Activated CD4-positive, alpha-beta T cell treated with anti-CD3 and anti-CD28 coated beads, Interleukin-2, Interleukin-4, amounts not matched to agents 100 ng/mL and 50 ng/mL, durations not matched to agents 16 hours and 8 hours (primary cell): ENCODE measurements around the gene SCARB1.

Experiments
- DNase-seq: peaks from one replicate; pipeline ENCODE4 v3.0.0-alpha.2; 2020; ENCODE audit warnings: low spot score

Gene SCARB1

DNA sequence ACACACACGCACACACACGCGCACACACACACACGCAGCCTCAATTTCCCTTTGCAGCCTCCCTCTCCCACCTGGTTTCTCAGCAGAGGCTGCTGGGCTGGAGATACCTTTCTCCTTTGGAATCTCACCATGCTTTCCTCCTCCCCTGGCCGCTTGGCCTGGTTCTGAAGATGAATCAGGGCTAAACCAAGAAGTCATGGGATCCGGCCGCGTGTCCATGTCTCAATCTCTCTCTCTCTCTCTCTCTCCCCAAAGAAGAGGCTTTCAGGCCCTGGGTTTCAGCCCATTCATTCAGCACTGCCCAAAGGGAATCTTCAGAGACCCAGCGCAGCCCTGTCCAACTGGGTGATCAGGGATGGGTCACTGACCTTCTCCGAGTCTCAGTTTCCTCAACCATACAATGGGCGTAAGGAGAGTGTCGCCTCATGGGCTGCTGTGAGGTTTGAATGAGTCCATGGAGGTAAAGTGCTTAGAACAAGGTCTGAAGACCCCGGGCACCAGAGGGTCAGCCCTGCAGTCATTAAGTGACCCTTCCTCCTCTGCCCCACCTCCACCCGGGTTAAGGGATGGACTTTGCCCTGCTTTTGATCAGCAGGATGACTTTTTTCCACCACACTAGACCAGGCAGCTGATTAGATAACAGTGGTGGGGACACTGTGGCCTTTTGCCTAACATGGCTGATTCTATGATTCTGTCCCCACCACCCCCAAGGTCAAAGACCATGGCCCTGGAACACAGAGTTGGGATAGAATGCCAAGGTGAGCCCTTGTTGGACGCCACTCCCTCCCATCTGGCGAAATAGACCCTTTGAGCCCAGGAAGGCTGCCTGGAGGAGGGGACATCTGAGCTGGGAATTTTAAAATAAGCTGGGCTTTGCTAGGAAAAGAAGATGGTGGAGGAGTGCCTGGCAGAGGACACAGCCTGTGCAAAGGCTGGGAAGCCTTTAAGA lies 42.1 kb downstream of the SCARB1 start:
- no peak for DNase-seq

- no peak for DNase-seq
These were observed 43.5 kb downstream of the SCARB1 start for GRCh38 chr12:124820199-124820598.

DNA sequence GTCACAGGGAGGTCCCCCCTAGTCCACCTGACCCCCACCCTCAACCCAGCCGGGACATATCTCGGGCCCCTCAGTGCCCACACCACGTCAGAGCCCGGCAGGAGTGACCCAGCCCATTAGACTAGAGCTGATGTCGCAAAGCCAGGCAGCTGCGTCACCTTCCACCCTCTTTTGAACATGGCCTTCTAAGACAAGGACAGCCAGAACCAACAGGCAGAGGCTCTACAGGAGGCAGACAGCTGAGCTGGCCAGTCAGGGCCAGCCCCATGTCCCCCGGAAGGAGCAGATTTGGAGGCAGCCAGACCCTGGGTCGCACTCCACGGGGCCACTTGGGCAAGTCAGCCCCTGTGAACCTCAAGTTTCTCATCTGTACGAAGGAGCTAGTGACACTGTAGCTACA lies 44.1 kb downstream of the SCARB1 start:
- DNase-seq = no peak

- no peak for DNase-seq
These were observed 44.6 kb downstream of the SCARB1 start for GRCh38 chr12:124819080-124819479.

GRCh38 chr12:124817076-124818000 lies 46.3 kb downstream of the SCARB1 start:
- no peak for DNase-seq

GRCh38 chr12:124816295-124816854 lies 47.3 kb downstream of the SCARB1 start:
- no peak for DNase-seq

DNA sequence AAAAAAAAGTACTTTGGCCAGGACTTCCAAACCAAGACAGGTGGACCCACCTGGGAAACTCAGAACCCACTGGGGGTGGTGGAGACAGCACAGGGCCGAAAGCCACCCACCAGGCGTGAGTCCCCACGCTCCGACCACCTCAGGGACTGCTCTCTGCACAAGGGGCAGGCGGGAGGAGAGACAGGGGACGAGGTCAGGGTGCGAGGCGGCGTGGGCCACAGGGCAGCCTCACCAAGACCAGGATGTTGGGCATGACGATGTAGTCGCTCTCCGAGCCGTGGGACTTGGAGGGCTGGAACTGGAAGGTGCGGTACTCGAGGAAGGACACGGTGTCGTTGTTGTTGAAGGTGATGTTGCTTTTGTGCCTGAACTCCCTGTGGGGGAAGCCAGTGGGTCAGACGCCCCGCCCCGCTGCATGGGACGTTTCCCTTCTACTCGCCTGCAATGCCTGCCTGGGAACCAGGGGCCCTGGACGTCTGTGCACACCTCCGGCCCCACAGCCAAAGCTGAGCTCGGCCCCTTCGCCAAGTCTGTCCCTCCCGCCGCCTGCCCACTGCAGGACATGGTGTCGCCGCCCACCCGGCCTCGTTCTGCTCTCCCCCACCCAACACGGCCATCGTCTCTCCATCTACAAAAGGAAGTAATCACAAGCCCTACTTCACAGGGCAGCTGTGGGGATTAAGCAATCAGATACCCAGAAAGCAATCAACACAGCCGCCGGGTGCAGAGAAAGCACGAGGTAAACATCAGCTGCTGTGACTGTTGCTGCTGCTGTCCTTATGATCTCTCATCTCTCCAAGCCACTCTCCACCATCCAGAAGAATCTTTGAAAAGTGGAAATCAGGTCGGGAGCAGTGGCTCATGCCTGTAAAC lies 48.7 kb downstream of the SCARB1 start:
- DNase-seq = no peak

DNA sequence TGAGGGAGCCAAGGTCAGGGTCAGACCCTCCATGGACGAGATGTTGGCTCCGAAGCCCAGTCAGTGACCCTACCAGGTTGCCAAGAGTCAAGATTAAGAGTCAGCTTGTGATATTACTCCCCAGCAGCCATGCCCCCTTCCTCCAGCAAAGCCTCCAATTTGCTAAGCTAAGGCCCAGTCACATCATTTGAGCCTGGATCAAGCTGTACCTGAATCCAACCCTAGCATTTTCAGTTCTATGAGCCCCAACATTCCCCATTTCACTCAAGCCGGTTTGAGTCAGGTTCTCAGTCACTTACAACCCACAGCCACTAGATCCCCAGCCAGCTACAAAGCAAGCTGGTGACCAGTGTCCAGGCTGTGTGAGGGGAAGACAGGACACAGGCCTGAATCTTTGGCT lies 49.9 kb downstream of the SCARB1 start:
- DNase-seq = no peak

DNA sequence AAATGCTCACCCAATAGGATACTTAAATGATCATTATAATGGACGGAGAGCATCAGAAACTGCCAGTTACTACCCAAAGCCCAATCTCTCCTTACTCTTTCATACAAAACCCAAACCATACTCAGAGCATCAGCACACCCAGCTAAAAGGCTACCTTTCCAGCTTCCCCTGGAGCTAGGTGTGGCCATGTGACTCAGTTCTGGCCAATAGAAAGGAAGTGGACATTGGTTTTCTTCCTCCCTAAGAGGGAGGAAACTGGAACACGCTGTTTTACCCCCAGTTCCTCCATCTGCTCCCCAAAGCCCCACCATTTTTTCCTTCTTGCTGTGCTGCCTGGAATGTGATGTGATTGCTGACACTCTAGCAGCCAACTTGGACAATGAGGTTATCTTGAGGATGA lies 50.7 kb downstream of the SCARB1 start:
- no peak for DNase-seq

DNA sequence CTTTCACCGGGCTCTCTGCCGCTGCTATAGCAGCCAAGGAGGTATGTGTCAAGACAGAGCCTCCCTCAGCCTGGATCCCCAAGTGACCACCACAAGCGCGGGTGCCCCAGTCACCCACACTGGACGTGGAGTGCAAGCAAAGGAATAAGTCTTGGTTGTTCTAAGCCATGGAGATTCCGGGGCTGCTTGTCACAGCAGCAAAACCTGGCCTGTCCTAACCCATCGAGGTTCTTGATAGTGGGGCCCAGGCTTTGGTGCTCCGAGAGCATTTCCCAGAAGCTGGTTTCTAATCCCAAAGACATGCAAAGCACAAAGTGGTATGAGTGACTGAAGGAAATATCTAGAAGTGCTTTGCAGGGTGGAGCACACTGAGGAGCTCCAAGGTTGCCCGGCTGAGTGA lies 51.3 kb downstream of the SCARB1 start:
- no peak for DNase-seq

- DNase-seq = no peak
These were observed 52.0 kb downstream of the SCARB1 start for GRCh38 chr12:124811633-124812032.

DNA sequence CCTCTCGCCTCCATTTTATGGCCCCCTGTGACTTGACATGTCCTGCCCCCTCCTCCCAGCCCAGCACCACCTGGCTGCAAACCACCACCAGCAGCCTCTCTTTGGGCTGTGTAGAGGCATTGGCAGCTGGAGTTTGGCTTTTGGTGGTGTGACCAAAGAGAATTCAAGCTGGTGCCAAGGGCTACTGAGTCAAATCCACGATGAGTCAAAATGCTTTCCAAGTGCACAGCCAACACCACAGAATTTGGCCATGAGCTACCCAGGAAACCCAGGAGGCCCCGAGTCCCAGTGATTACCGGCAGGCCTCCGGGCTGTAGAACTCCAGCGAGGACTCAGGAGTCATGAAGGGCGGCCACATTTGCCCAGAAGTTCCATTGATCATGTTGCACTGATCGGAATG lies 53.8 kb downstream of the SCARB1 start:
- DNase-seq = no peak

DNA sequence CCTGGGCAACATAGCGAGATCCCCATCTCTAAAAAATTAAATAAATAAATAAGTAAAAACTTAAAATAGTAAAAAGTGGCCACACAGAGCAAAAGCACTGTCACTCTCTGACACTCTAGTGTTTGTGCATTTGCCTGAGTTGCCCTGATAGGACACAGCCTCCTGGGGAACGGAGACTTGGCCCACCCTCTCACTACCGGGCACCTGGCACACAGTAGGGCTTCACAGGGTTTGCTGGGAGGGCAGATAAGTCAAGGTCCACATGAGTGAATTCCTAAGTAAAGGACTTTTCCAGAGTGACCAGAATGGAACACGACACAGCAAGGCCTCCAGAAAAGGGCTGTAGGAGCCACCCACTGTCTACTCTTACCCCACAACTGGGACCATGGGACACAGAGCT lies 54.3 kb downstream of the SCARB1 start:
- DNase-seq = no peak

- no peak for DNase-seq
These were observed 55.4 kb downstream of the SCARB1 start for GRCh38 chr12:124808272-124808671.

DNA sequence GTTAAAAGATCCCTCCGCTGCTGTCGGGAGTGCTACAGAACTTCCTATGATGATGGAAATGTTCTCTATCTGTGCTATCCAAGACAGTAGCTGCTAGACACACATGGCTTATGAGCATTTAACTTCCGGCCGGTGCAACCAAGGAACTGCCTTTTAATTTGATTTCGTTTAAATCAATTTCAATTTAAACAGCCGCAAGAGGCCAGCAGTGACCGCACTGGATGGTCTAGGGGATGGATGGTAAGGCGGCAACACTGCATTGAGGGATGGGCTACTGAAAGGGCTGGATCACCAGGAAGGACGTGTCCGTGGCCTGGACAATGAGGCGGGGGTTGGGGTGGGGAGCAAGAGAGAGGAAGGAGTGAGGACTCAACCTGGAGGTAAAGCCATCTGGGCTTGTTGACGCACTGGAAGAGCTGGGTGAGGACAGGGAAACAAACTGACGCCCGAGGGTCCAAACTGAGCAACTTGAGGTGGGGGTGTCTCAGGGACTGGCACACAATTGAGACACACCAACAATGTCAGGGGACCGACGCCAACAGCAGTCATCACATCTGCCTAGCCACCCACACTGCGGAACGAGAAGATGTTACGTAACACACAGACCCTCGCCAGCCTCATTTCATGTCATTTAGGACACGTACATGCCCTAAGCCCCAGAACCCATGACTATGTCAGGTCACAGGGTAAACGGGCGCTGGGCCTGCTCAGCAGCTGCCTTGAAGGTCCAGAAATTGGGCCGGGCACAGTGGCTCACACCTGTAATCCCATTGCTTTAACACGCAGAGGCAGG lies 57.6 kb downstream of the SCARB1 start:
- DNase-seq = no peak

- no peak for DNase-seq
These were observed 58.6 kb downstream of the SCARB1 start for GRCh38 chr12:124805050-124805449.

DNA sequence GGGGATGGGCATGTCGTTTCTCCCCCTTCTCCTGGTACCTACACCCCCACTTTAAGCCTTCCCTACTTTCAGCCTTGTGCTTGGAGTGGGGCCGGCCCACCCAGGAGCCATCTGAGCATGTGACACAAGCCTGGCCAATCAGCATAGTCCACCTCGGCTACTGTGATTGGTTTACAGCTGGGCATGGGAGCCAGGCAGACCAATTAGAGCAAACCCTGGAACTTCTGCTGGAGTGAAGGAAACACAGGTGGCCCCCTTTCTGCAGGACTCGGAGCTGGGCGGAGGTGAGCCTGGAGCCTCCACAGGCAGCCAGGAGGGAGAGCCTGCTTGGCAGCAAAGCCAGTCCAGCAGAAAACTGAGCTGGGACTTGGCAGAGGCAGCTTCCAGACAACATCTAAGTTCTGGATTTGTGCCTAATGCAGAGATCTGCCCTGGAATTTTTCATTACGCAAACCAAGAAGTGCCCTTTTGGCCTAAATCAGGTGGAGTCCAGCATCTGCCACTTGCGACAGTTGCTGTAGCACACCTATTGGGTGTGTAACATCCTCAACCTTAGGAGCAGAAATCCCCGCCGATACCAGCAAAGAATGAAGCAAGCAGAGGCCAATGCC lies 59.5 kb downstream of the SCARB1 start:
- DNase-seq = no peak

DNA sequence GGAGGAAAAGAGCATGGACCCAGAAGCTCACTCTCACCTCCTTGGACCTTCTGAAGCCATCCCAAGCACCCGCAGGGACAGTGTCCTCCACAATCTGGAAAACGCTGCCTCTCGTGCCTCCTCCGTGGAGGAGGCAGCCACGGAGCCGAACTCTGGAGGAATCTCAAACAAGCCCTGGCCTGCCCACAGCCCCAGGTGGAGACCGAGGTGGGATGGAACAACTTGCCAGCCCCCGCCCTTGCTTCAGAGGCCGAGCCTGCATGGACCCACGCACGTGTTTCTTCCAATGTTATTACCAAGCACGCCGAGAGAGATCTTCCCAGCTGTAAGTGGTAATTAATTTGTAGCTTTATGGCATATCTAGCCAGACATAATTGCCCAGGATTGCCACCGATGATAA lies 61.3 kb downstream of the SCARB1 start:
- DNase-seq = no peak

GRCh38 chr12:124800506-124800905 lies 63.2 kb downstream of the SCARB1 start:
- no peak for DNase-seq

GRCh38 chr12:124797321-124797720 lies 66.3 kb downstream of the SCARB1 start:
- DNase-seq = no peak
